Parathyroid adenoma (tissue), 2 donors: ENCODE results near the gene SPDL1.

ENCODE experiments used
- H2AFZ ChIP-seq: fragments of 300-600 bp; sonication (generic); one replicate; pipeline ENCODE4 v1.7.0; 2017; ENCODE audit warnings: antibody characterized with exemption, mild to moderate bottlenecking
- H3K27ac ChIP-seq: fragments of 300-600 bp; sonication (generic); one replicate; pipeline ENCODE4 v1.7.0; 2017
- H3K27me3 ChIP-seq: fragments of 300-600 bp; sonication (generic); one replicate; pipeline ENCODE4 v1.7.0; 2017; ENCODE audit warnings: low read length; ENCODE audit not compliant: control insufficient read depth, insufficient read depth
- H3K36me3 ChIP-seq: fragments of 300-600 bp; sonication (generic); one replicate; pipeline ENCODE4 v1.7.0; 2017; ENCODE audit warnings: low read length; ENCODE audit not compliant: control insufficient read depth, insufficient read depth
- H3K4me1 ChIP-seq: fragments of 300-600 bp; sonication (generic); one replicate; pipeline ENCODE4 v1.7.0; 2017; ENCODE audit warnings: control low read depth
- H3K4me2 ChIP-seq: fragments of 300-600 bp; sonication (generic); one replicate; pipeline ENCODE4 v1.7.0; 2017; ENCODE audit warnings: low read length
- H3K4me3 ChIP-seq: fragments of 300-600 bp; sonication (generic); one replicate; pipeline ENCODE4 v1.7.0; 2017; ENCODE audit warnings: low read depth, low read length
- H3K79me2 ChIP-seq: fragments of 300-600 bp; sonication (generic); one replicate; pipeline ENCODE4 v1.7.0; 2017; ENCODE audit warnings: control low read depth
- H3K9ac ChIP-seq: fragments of 300-600 bp; sonication (generic); one replicate; pipeline ENCODE4 v1.7.0; 2017; ENCODE audit warnings: mild to moderate bottlenecking
- H3K9me3 ChIP-seq: fragments of 300-600 bp; sonication (generic); one replicate; pipeline ENCODE4 v1.7.0; 2017; ENCODE audit warnings: low read length; ENCODE audit not compliant: control insufficient read depth
- CTCF ChIP-seq: fragments of 300-600 bp; sonication (generic); IDR thresholded peaks from one replicate; pipeline ENCODE4 v1.7.0; 2017; ENCODE audit warnings: antibody characterized with exemption, mild to moderate bottlenecking
- donor health status: primary hyperparathyroidism.

SPDL1 gene

DNA sequence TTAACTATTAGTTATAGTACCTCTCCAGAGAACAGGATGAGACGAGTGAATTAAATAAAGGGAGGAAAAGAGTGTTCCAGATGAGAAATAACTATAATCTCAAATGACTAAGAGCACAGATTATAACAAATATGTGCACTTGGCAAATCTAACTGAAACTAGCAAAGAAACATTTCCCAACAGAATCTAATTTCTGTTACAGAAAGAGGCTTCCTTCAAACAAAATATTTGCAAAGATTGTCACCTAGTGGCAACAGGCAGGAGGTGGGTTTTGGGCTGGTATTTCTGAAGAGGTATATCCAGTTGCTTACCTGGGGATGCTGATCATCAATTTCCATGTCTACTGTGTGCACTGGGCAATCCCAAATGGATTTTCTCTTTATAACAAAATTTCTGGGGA, 5.6 kb upstream of the SPDL1 start:
- peak; percentile 39 for TF ChIP-seq CTCF
- Histone ChIP-seq H3K4me2 (no peak overlapping the region), H3K9me3 (no peaks in the 10 kb centered on the region), H3K36me3 (no peaks in the 10 kb centered on the region), H2AFZ (no peak overlapping the region), H3K4me1 (peaks cover 2% of the 10 kb centered on the region), H3K79me2 (no peaks in the 10 kb centered on the region), H3K9ac (no peak overlapping the region), H3K27me3 (no peaks in the 10 kb centered on the region), H3K4me3 (no peak overlapping the region), H3K27ac (no peak overlapping the region)

GRCh38 chr5:169580964-169581363, 2.6 kb upstream of the SPDL1 start:
- Histone ChIP-seq H3K4me1 (peaks cover 2% of the 10 kb centered on the region), H3K4me2 (no peak overlapping the region), H3K36me3 (no peaks in the 10 kb centered on the region), H3K27ac (no peak overlapping the region), H3K79me2 (no peaks in the 10 kb centered on the region), H3K9me3 (no peaks in the 10 kb centered on the region), H3K4me3 (no peak overlapping the region), H2AFZ (no peak overlapping the region), H3K27me3 (no peaks in the 10 kb centered on the region), H3K9ac (no peak overlapping the region)
- no peak for TF ChIP-seq CTCF

GRCh38 chr5:169581580-169582227, 1.9 kb upstream of the SPDL1 start:
- peaks cover 2% of the 10 kb centered on the region for H3K4me1 ChIP-seq
- H3K27ac ChIP-seq, result no peak overlapping the region
- no peaks in the 10 kb centered on the region for H3K36me3 ChIP-seq
- no peak overlapping the region for H3K4me3 ChIP-seq
- no peaks in the 10 kb centered on the region for H3K9me3 ChIP-seq
- no peak overlapping the region for H3K9ac ChIP-seq
- H3K79me2 ChIP-seq, result no peaks in the 10 kb centered on the region
- TF ChIP-seq CTCF, result peak; percentile 84
- H2AFZ ChIP-seq, result peak overlapping the region; percentile 19
- H3K4me2 ChIP-seq, result no peak overlapping the region
- no peaks in the 10 kb centered on the region for H3K27me3 ChIP-seq

DNA sequence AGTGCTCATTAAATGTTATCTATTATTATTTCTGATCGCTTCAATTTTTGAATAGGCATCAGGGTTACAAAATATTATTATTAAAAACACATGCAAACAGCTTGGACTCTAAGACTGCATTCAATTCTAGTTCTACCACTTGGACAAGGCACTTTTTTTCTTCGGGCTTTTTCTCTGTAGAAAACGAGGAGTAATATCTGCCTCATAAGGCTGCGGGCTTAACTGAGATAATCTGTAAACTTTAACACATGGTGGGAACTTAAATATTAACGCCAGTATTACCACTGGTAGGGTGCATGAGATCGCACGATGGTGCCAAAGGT, 511 bp upstream of the SPDL1 start:
- Histone ChIP-seq H3K4me2 (peak overlapping the region; percentile 86), H3K9ac (no peak overlapping the region), H3K27me3 (no peaks in the 10 kb centered on the region), H3K36me3 (no peaks in the 10 kb centered on the region), H3K4me3 (peak overlapping the region; percentile 91), H3K9me3 (no peaks in the 10 kb centered on the region), H2AFZ (peak overlapping the region; percentile 69), H3K4me1 (peaks cover 2% of the 10 kb centered on the region), H3K79me2 (no peaks in the 10 kb centered on the region), H3K27ac (peak overlapping the region; percentile 47)
- TF ChIP-seq CTCF, result no peak

- Histone ChIP-seq H3K4me1 (peaks cover 2% of the 10 kb centered on the region), H3K79me2 (no peaks in the 10 kb centered on the region), H3K27ac (no peak overlapping the region), H2AFZ (no peak overlapping the region), H3K27me3 (no peaks in the 10 kb centered on the region), H3K4me2 (no peak overlapping the region), H3K4me3 (no peak overlapping the region), H3K9ac (no peak overlapping the region), H3K36me3 (no peaks in the 10 kb centered on the region), H3K9me3 (no peaks in the 10 kb centered on the region)
- TF ChIP-seq CTCF, result no peak
These were observed 1.5 kb downstream of the SPDL1 start for GRCh38 chr5:169584998-169585451.
